ENCODE data around the gene SDF2L1. TPM values are rescaled to one million over a fixed set of nuclear protein-coding genes. Genes with fewer than 3 reads are reported as not detected.

Gene SDF2L1
- total and polyA plus RNA-seq, 2 of the 13 experiments (the other 11 are each of a cell fraction or from before 2014, with no cell fraction given), result 18.0 to 57.4 TPM

GRCh38 chr22:21657020-21657359, 14.9 kb downstream of the SDF2L1 start (continued):
- no peak for TF ChIP-seq FOXA3 (CRISPR knock-in tag; IDR thresholded peaks at IDR 0.05)

GRCh38 chr22:21657360-21658032, 15.4 kb downstream of the SDF2L1 start:
- H3K4me2 ChIP-seq (ENCODE audit: low read depth, low read length), result peak overlapping the region; percentile 87
- in situ Hi-C loops (cut with HindIII; ENCODE audit: extremely low pct_ligation_motif_present, low pct_unique_long_range_greater_than_20kb), result no loop called here
- FAIRE-seq (no peak), DNase-seq (ENCODE audit: low spot score) (peak; percentile 70), ATAC-seq (peak; percentile 90)
- peaks cover 2 to 12% of the 10 kb centered on the region in 2 experiments; a peak in 3 of 5 replicates for H3K36me3 ChIP-seq (replicated peaks in 1 of 2; ENCODE audit: control insufficient read depth in 1 of 2, insufficient read depth in 2 of 2, low read length in 2 of 2)
- intact Hi-C loops (cut with micrococcal nuclease; ENCODE audit: unreplicated experiment), result no loop called here
- H3K4me1 ChIP-seq (ENCODE audit: insufficient read depth, low read length), result peaks cover 30% of the 10 kb centered on the region
- no peaks in the 10 kb centered on the region for H3K79me2 ChIP-seq (ENCODE audit: insufficient read depth, low read length)
- no CpG with 5 or more reads among the region's 79 CpGs for WGBS (ENCODE audit: low lambda C conversion rate)
- H4K20me1 ChIP-seq (ENCODE audit: insufficient read depth, low read length), result no peaks in the 10 kb centered on the region
- CTCF ChIA-PET (ENCODE audit: low intra/inter-chr PET ratio, low total read pairs), result no interaction called here
- peak overlapping the region; percentile 64 for H3K27ac ChIP-seq (ENCODE audit: extremely low read length, insufficient read depth, low read length)
- H3K27me3 ChIP-seq (ENCODE audit: control insufficient read depth in 1 of 2, insufficient read depth in 2 of 2, low read length in 2 of 2), result no peaks in the 10 kb centered on the region
- POLR2A ChIA-PET, result interaction anchor here (0.6 to 1.3 kb wide), 8 partner anchors 9 to 201 kb away, joined by 3 to 5 read pairs (median 4); no protein-coding TSS in a partner anchor
- no peaks in the 10 kb centered on the region for H3K9me3 ChIP-seq (ENCODE audit: low read length)
- H2AFZ ChIP-seq (ENCODE audit: low read length), result no peak overlapping the region
- peak overlapping the region; percentile 56 for H3K9ac ChIP-seq (ENCODE audit: insufficient read depth, low read depth, low read length)
- peak overlapping the region; percentile 65 to 76 (median 70) for H3K4me3 ChIP-seq (replicated peaks in 1 of 3; ENCODE audit: insufficient read depth in 1 of 3, low read depth in 2 of 3, low read length in 3 of 3)
- no TSS peak for BruUV-seq (replicated peaks)
- TF ChIP-seq CC2D1A (CRISPR knock-in tag; IDR thresholded peaks at IDR 0.05) (no peak), EEA1 (CRISPR knock-in tag; IDR thresholded peaks at IDR 0.05; ENCODE audit: borderline replicate concordance) (0 out of 2 replicates have a peak, but pooled peaks have one; percentile 33), NR2C2 (CRISPR knock-in tag; IDR thresholded peaks at IDR 0.05; ENCODE audit: borderline replicate concordance) (peak; percentile 76; the same call in 1 of the 2 replicates), CREB3 (CRISPR knock-in tag; IDR thresholded peaks at IDR 0.05) (peak; percentile 63; the same call in 1 of the 2 replicates), BCL3 (CRISPR knock-in tag; IDR thresholded peaks at IDR 0.05) (peak; percentile 84; the same call in 1 of the 2 replicates), SRSF4 (IDR thresholded peaks at IDR 0.05; ENCODE audit: low read depth, low read length, poor library complexity, severe bottlenecking) (no peak), IKZF5 (CRISPR knock-in tag; IDR thresholded peaks at IDR 0.05) (no peak), RELA (CRISPR knock-in tag; IDR thresholded peaks at IDR 0.05) (no peak), ONECUT2 (CRISPR knock-in tag; IDR thresholded peaks at IDR 0.05) (no peak), ZFP91 (CRISPR knock-in tag; IDR thresholded peaks at IDR 0.05; ENCODE audit: borderline replicate concordance) (peak; percentile 87; the same call in 1 of the 2 replicates), ZNF232 (CRISPR knock-in tag; IDR thresholded peaks at IDR 0.05; ENCODE audit: borderline replicate concordance) (no peak), SMYD3 (CRISPR knock-in tag; IDR thresholded peaks at IDR 0.05) (0 out of 2 replicates have a peak, but pooled peaks have one; percentile 14), THAP8 (CRISPR knock-in tag; IDR thresholded peaks at IDR 0.05; ENCODE audit: borderline replicate concordance) (no peak), NCOA5 (CRISPR knock-in tag; IDR thresholded peaks at IDR 0.05) (no peak), GFI1 (CRISPR knock-in tag; IDR thresholded peaks at IDR 0.05; ENCODE audit: borderline replicate concordance) (peak; percentile 58), ZNF761 (CRISPR knock-in tag; conservative IDR thresholded peaks at IDR 0.05) (no peak)
